Thymus (tissue), 11 donors: ENCODE results near the gene PXN. TPM values are rescaled to one million over a fixed set of nuclear protein-coding genes. Genes with fewer than 3 reads are reported as not detected.
A peak's percentile ranks its signal among the peaks of the same experiment; 100 is the strongest.
"Not testable (repeated sequence)": the region's sequence is repeated elsewhere in the genome, so short reads cannot be mapped to it uniquely, and the experiment has no call there.

Experiments used
- DNase-seq, 9 donors: peaks; one replicate each; pipeline ENCODE4 v3.0.0-alpha.2; 2013; ENCODE audit warnings: low spot score in 9 of 9, low read depth in 6 of 9, missing footprints in 1 of 9
- H3K27ac ChIP-seq, 2 donors: one replicate each; pipeline ENCODE4 v1.5.1; 2013; ENCODE audit warnings: control low read depth in 1 of 2, low read depth in 1 of 2, low read length in 1 of 2, mild to moderate bottlenecking in 1 of 2, moderate library complexity in 1 of 2
- H3K27me3 ChIP-seq, 2 donors: one replicate each; pipeline ENCODE4 v1.5.1; 2013; ENCODE audit warnings: low read length in 1 of 2; ENCODE audit not compliant: control insufficient read depth in 2 of 2, insufficient read depth in 1 of 2
- H3K36me3 ChIP-seq, 2 donors: one replicate each; pipeline ENCODE4 v1.5.1; 2013; ENCODE audit warnings: low read length in 1 of 2, mild to moderate bottlenecking in 1 of 2, moderate library complexity in 1 of 2; ENCODE audit not compliant: control insufficient read depth in 2 of 2, insufficient read depth in 2 of 2
- H3K4me1 ChIP-seq, 2 donors: one replicate each; pipeline ENCODE4 v1.5.1; 2013; ENCODE audit warnings: low read length in 2 of 2; ENCODE audit not compliant: control insufficient read depth in 2 of 2, insufficient read depth in 2 of 2
- H3K4me3 ChIP-seq, 2 donors: one replicate each; pipeline ENCODE4 v1.5.1; 2013; ENCODE audit warnings: low read length in 2 of 2, control low read depth in 1 of 2, mild to moderate bottlenecking in 1 of 2
- H3K9me3 ChIP-seq, 2 donors: one replicate each; pipeline ENCODE4 v1.5.1; 2013; ENCODE audit warnings: low read length in 1 of 2, mild to moderate bottlenecking in 1 of 2; ENCODE audit not compliant: control insufficient read depth in 2 of 2, insufficient read depth in 1 of 2
- WGBS: extraction: QIAGEN DNeasy Blood & Tissue Kit; methylation state at CpG from one replicate; pipeline ENCODE4 v1.1.7; 2013; 5-methylcytosine and 5-hydroxymethylcytosine counted together
- polyA plus RNA-seq: library from polyadenylated mRNA; stranded (reverse); fragments of 200-250 nt; gene quantifications from one replicate; pipeline ENCODE4 v1.2.3, GENCODE V29; 2013
- total RNA-seq: library from RNA; stranded (reverse); fragments of 120-200 nt; gene quantifications from one replicate; pipeline ENCODE4 v1.2.4, GENCODE V29; 2013
- donor health status: healthy.

PXN gene
- total and polyA plus RNA-seq, 2 donors: 7.2 to 112 TPM

GRCh38 chr12:120206781-120207180 lies 58.7 kb downstream of the PXN start:
- H3K27ac ChIP-seq, H3K4me1 ChIP-seq, H3K4me3 ChIP-seq, H3K9me3 ChIP-seq, DNase-seq, H3K27me3 ChIP-seq: not testable (repeated sequence)
- H3K36me3 ChIP-seq: peaks cover 19 to 27% of the 10 kb centered on the region in 2 donors
- WGBS: 98% methylated on average over 5 of the region's 5 CpGs

GRCh38 chr12:120206228-120206627 lies 59.3 kb downstream of the PXN start:
- WGBS: 97% methylated on average over 10 of the region's 10 CpGs
- no peak overlapping the region for H3K27ac ChIP-seq
- no peaks in the 10 kb centered on the region for H3K27me3 ChIP-seq
- DNase-seq: no peak
- peaks cover 0 to 8% of the 10 kb centered on the region in 2 donors for H3K4me1 ChIP-seq
- H3K4me3 ChIP-seq: no peak overlapping the region
- H3K36me3 ChIP-seq: peaks cover 17 to 22% of the 10 kb centered on the region in 2 donors
- no peaks in the 10 kb centered on the region for H3K9me3 ChIP-seq

GRCh38 chr12:120204171-120204570 lies 61.4 kb downstream of the PXN start:
- H3K36me3 ChIP-seq: peaks cover 9 to 16% of the 10 kb centered on the region in 2 donors
- no peaks in the 10 kb centered on the region for H3K27me3 ChIP-seq
- DNase-seq: no peak
- H3K4me3 ChIP-seq: no peak overlapping the region
- H3K4me1 ChIP-seq: peaks cover 9 to 21% of the 10 kb centered on the region in 2 donors
- H3K9me3 ChIP-seq: no peaks in the 10 kb centered on the region
- 98% methylated on average over 7 of the region's 7 CpGs for WGBS
- no peak overlapping the region for H3K27ac ChIP-seq

GRCh38 chr12:120200364-120200800 lies 65.1 kb downstream of the PXN start:
- H3K27me3 ChIP-seq: no peaks in the 10 kb centered on the region
- H3K36me3 ChIP-seq: peaks cover 33 to 43% of the 10 kb centered on the region in 2 donors
- 4% methylated on average over 16 of the region's 16 CpGs for WGBS
- no peaks in the 10 kb centered on the region for H3K9me3 ChIP-seq
- peaks cover 11 to 41% of the 10 kb centered on the region in 2 donors for H3K4me1 ChIP-seq
- no peak for DNase-seq
- peak overlapping the region; percentile 67 to 85 for H3K27ac ChIP-seq
- peak overlapping the region; percentile 78 to 91 for H3K4me3 ChIP-seq

GRCh38 chr12:120199595-120200306 lies 65.8 kb downstream of the PXN start:
- no peak for DNase-seq

GRCh38 chr12:120199025-120199424 lies 66.5 kb downstream of the PXN start:
- WGBS: 95% methylated on average over 7 of the region's 7 CpGs
- Histone ChIP-seq H3K4me1 (peaks cover 17 to 47% of the 10 kb centered on the region in 2 donors), H3K9me3 (no peaks in the 10 kb centered on the region), H3K27ac (peak overlapping the region in 1 of 2 donors; percentile 31), H3K4me3 (peak overlapping the region in 1 of 2 donors; percentile 91), H3K27me3 (no peaks in the 10 kb centered on the region), H3K36me3 (peaks cover 33 to 43% of the 10 kb centered on the region in 2 donors)
- no peak for DNase-seq

More at GRCh38 chr12:120199595-120200306, 65.8 kb downstream of the PXN start:
- Histone ChIP-seq H3K36me3 (peaks cover 33 to 43% of the 10 kb centered on the region in 2 donors), H3K9me3 (no peaks in the 10 kb centered on the region), H3K4me1 (peaks cover 16 to 47% of the 10 kb centered on the region in 2 donors), H3K27ac (peak overlapping the region in 1 of 2 donors; percentile 34), H3K4me3 (peak overlapping the region; percentile 78 to 91), H3K27me3 (no peaks in the 10 kb centered on the region)
- 45% methylated on average over 12 of the region's 12 CpGs for WGBS

GRCh38 chr12:120197542-120197887 lies 68.0 kb downstream of the PXN start:
- Histone ChIP-seq H3K27me3 (no peaks in the 10 kb centered on the region), H3K9me3 (no peaks in the 10 kb centered on the region), H3K27ac (no peak overlapping the region), H3K4me1 (peaks cover 25 to 55% of the 10 kb centered on the region in 2 donors), H3K4me3 (no peak overlapping the region), H3K36me3 (peaks cover 33 to 43% of the 10 kb centered on the region in 2 donors)
- WGBS: 96% methylated on average over 4 of the region's 4 CpGs
- no peak for DNase-seq

- H3K27me3 ChIP-seq, DNase-seq, H3K9me3 ChIP-seq, H3K4me3 ChIP-seq, H3K27ac ChIP-seq: not testable (repeated sequence)
- H3K4me1 ChIP-seq: peaks cover 25 to 50% of the 10 kb centered on the region in 2 donors
- H3K36me3 ChIP-seq: peaks cover 33 to 47% of the 10 kb centered on the region in 2 donors
- 93% methylated on average over 7 of the region's 7 CpGs for whole genome bisulfite sequencing
Measured at GRCh38 chr12:120196817-120197541, 68.6 kb downstream of the PXN start.

- no peak overlapping the region for H3K27ac ChIP-seq
Measured at GRCh38 chr12:120196363-120196762, 69.2 kb downstream of the PXN start.

More at GRCh38 chr12:120196363-120196762, 69.2 kb downstream of the PXN start:
- Histone ChIP-seq H3K27me3 (no peaks in the 10 kb centered on the region), H3K4me1 (peaks cover 25 to 46% of the 10 kb centered on the region in 2 donors), H3K36me3 (peaks cover 33 to 49% of the 10 kb centered on the region in 2 donors), H3K9me3 (no peaks in the 10 kb centered on the region), H3K4me3 (no peak overlapping the region)
- no peak for DNase-seq
- WGBS: 93% methylated on average over 1 of the region's 1 CpG
